Measurements from ENCODE around the gene PRSS22.

The PRSS22 gene

DNA sequence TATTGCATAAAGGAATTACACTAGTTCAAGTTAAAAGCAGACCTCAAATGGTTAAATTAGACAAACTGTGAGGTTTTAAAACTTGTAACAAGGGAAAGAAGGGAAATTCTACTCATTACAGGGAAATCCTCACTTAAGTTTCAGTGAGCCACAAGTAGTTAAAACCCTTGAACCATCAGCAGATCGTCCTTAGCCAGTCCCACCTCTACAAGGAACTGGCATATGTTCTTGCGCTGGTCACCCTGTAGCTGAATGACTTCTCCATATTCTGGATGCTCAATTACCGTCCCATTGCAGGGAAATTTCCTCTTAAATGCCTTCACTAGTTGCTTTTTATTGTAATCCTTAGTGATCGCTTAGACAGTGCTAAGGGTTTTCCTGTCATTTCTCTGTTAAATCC is 35.5 kb downstream of the PRSS22 start:
- no peak for DNase-seq (ENCODE audit: low read depth)
- TF ChIP-seq CTCF (IDR thresholded peaks at IDR 0.05; ENCODE audit: insufficient read depth, low read depth, low read length, missing control alignments) = no peak
- H3K4me3 ChIP-seq (ENCODE audit: low read length) = no peak overlapping the region

DNA sequence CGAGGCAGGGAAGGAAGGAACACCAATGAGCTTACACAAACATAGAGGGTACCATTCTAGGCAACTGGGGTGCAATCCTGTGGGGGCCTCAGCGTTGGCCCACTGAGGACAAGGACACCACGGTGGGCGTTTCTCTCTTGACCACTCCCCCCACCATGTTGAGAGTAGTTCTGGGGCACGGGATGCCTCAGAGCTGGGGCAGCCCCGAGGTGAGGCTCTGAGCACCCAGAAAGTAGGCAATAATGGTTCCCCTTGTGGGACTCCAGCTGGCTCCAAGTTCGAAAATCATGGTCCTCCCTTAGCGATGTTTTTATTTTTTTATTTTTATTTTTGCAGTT is 35.8 kb downstream of the PRSS22 start:
- TF ChIP-seq CTCF (IDR thresholded peaks at IDR 0.05; ENCODE audit: insufficient read depth, low read depth, low read length, missing control alignments) = no peak
- DNase-seq (ENCODE audit: low read depth) = no peak
- H3K4me3 ChIP-seq (ENCODE audit: low read length) = no peak overlapping the region

DNA sequence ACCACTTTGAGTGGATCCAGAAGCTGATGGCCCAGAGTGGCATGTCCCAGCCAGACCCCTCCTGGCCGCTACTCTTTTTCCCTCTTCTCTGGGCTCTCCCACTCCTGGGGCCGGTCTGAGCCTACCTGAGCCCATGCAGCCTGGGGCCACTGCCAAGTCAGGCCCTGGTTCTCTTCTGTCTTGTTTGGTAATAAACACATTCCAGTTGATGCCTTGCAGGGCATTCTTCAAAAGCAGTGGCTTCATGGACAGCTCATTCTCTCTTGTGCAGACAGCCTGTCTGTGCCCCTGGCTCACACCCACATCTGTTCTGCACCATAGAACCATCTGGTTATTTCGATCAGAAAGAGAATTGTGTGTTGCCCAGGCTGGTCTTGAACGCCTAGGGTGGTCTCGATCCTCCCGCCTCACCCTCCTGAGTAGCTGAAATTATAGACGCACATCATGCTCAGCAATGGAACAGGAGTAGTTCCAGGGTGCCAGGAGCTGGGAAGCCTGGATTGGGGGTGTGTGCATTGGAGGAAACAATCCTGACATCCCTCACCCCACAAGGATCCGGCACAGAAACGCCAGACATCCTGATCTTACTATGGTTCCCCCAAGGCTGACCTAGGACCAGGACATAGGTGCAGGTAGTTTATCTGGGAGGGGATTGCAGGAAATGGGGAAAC is 36.3 kb downstream of the PRSS22 start:
- DNase-seq (ENCODE audit: low read depth) = no peak
- no peak overlapping the region for H3K4me3 ChIP-seq (ENCODE audit: low read length)
- TF ChIP-seq CTCF (IDR thresholded peaks at IDR 0.05; ENCODE audit: insufficient read depth, low read depth, low read length, missing control alignments) = no peak

- no peak for TF ChIP-seq CTCF (IDR thresholded peaks at IDR 0.05; ENCODE audit: insufficient read depth, low read depth, low read length, missing control alignments)
- H3K4me3 ChIP-seq (ENCODE audit: low read length) = no peak overlapping the region
- no peak for DNase-seq (ENCODE audit: low read depth)
These were observed 37.0 kb downstream of the PRSS22 start for GRCh38 chr16:2820836-2821486.

DNA sequence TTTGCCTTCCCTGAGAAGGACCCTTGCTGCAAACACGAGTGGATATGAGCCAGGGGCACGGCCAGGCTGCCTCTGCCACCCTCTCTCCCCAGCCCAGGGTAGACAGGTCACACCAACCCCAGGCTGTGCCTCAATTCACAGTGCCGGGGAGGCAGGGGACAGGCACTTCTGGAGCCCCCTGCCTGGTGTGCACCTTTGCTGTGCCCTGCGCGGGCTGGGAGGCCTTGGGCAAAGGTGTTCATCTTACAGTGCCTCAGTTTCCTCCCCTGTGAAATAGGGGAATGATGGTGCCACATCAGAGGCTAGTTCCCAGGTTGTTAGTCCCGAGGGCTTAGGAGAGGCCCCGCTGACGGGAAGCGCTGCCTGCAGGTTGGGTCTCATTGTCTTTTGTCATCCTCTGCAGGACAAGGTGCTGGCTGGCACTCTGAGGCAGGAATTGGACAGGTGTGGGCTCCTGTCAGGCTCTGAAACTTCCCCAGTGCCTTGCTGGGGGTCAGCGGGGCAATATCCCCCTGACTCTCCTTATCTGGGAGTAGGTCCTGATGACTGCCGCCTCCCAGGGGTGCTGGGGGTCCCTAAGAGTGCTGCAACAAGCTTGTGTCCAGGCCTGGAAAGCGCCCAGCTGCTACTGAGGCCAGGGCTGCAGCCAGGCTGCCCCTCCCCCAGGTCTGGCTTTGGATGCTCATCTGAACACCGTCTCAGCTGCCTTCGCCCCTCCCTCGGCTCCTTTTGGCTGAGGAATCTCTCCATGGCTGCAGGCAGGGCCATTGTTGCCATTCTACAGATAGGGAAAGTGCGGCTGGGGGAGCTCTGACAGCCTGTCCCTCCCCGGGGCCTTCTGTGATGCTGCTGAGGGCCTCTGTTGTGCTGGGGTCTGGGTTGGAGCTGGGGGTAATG is 37.8 kb downstream of the PRSS22 start:
- no peak overlapping the region for H3K4me3 ChIP-seq (ENCODE audit: low read length)
- no peak for DNase-seq (ENCODE audit: low read depth)
- no peak for TF ChIP-seq CTCF (IDR thresholded peaks at IDR 0.05; ENCODE audit: insufficient read depth, low read depth, low read length, missing control alignments)

DNA sequence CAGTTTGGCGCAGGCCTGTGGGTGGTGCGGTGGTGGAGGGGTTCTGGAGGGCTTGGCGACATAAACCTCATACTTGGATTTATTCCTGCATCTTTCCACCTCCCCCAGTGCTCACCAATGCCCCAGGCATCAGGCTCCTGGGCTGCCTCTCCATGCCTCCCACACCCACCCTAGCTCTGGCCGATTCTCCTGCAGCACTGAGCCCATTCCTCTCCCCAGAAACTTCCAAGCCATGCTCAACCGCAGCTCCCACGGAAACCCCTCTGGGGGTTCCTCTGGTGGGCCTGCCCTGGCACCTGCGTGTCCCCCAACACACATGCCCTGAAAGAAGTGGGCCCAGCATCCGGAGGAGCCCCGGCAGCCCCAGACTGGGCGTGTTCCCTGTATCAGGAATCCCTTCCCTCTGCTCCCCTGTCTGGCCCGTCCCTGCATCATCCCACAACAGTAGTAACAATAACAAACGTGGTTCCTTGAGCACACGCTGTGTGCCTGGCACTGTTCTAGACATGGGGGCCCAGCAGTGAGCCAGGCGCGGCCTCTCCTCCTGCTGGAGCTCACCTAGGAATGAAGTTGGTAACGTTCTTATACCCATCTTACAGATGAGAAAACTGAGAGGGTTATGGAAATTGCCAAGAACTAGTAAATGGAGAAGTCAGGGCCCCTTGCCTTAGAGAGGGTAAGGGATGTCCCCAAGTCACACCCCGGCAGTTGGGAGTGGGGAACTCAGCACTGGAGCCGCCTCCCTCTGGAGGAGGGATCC is 38.6 kb downstream of the PRSS22 start:
- no peak for TF ChIP-seq CTCF (IDR thresholded peaks at IDR 0.05; ENCODE audit: insufficient read depth, low read depth, low read length, missing control alignments)
- H3K4me3 ChIP-seq (ENCODE audit: low read length) = no peak overlapping the region
- DNase-seq (ENCODE audit: low read depth) = no peak

Measured in epithelial cell of esophagus (primary cell).